ENCODE results near the gene GRHL1. TPM values are rescaled to one million over a fixed set of nuclear protein-coding genes. Genes with fewer than 3 reads are reported as not detected.

The GRHL1 gene
- total RNA-seq, 1 experiment from 2014 or later = 2.5 TPM

DNA sequence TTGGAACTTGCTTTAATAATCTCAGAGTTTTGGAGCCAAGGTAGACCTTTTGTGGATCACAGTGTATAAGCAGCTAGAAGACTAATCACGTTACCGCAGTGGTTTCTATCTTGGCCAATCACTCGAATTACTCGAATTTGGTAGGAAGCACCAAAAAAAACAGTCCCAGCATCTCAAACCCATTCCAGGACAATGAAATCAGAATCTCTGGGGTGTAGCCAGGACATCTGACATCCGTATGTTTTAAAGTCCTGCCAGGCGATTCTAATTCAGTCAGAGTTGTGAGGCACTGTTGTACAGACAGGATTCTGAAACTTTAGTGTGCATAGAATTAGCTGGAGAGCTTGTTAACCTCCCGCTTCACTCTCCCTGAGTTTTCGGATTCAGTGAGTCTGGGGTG, 30.8 kb downstream of the GRHL1 start:
- Histone ChIP-seq H3K27me3 (ENCODE audit: insufficient read depth, low read length) (no peaks in the 10 kb centered on the region), H3K79me2 (ENCODE audit: insufficient read depth, low read length) (no peaks in the 10 kb centered on the region), H3K9ac (ENCODE audit: extremely low read depth, insufficient read length, low read length) (no peak overlapping the region), H3K4me2 (ENCODE audit: insufficient read depth, insufficient read length, low read length) (no peak overlapping the region), H2BK120ac (ENCODE audit: low read depth, low read length, poor library complexity, severe bottlenecking) (no peak overlapping the region), H2AK5ac (ENCODE audit: insufficient read length, low read length) (no peak overlapping the region), H3K9me3 (ENCODE audit: control insufficient read depth, low read depth, low read length) (no peaks in the 10 kb centered on the region), H4K91ac (ENCODE audit: insufficient read length, low read depth, low read length) (no peak overlapping the region), H3K18ac (ENCODE audit: insufficient read length, low read depth, low read length) (no peak overlapping the region), H3T11ph (ENCODE audit: low read length) (no peak overlapping the region), H2BK20ac (ENCODE audit: low read depth, low read length, poor library complexity, severe bottlenecking) (no peak overlapping the region), H4K5ac (ENCODE audit: insufficient read length, low read depth, low read length) (no peak overlapping the region), H3K27ac (ENCODE audit: insufficient read length, low read depth, low read length) (no peak overlapping the region), H2BK5ac (ENCODE audit: insufficient read length, low read length) (no peak overlapping the region), H4K20me1 (ENCODE audit: control insufficient read depth, insufficient read depth, insufficient read length) (no peaks in the 10 kb centered on the region), H4K8ac (replicated peaks; ENCODE audit: insufficient read length, low read depth, low read length) (no peak overlapping the region), H2AFZ (ENCODE audit: low read length) (no peak overlapping the region), H3K79me1 (ENCODE audit: insufficient read depth, low read depth, low read length, poor library complexity, severe bottlenecking) (no peaks in the 10 kb centered on the region), H2BK15ac (ENCODE audit: low read depth, low read length) (no peak overlapping the region), H3K56ac (ENCODE audit: insufficient read length, low read depth, low read length) (no peak overlapping the region), H3K14ac (ENCODE audit: insufficient read depth, low read length) (no peak overlapping the region), H2BK12ac (ENCODE audit: insufficient read length, low read depth, low read length) (no peak overlapping the region), H3K23me2 (ENCODE audit: insufficient read length, low read depth, low read length, poor library complexity, severe bottlenecking) (no peaks in the 10 kb centered on the region), H3K23ac (ENCODE audit: insufficient read length, low read depth, low read length) (no peak overlapping the region), H3K4ac (ENCODE audit: low read depth, low read length) (no peak overlapping the region), H3K4me1 (ENCODE audit: insufficient read depth, low read length) (no peaks in the 10 kb centered on the region)
- H3K9me3 Mint-ChIP-seq = no peaks in the 10 kb centered on the region
- no peaks in the 10 kb centered on the region for H3K4me1 Mint-ChIP-seq
- H3K27me3 Mint-ChIP-seq (ENCODE audit: low read depth) = no peaks in the 10 kb centered on the region; the same call in 1 of the 2 replicates
- TF ChIP-seq, protein P1, sequence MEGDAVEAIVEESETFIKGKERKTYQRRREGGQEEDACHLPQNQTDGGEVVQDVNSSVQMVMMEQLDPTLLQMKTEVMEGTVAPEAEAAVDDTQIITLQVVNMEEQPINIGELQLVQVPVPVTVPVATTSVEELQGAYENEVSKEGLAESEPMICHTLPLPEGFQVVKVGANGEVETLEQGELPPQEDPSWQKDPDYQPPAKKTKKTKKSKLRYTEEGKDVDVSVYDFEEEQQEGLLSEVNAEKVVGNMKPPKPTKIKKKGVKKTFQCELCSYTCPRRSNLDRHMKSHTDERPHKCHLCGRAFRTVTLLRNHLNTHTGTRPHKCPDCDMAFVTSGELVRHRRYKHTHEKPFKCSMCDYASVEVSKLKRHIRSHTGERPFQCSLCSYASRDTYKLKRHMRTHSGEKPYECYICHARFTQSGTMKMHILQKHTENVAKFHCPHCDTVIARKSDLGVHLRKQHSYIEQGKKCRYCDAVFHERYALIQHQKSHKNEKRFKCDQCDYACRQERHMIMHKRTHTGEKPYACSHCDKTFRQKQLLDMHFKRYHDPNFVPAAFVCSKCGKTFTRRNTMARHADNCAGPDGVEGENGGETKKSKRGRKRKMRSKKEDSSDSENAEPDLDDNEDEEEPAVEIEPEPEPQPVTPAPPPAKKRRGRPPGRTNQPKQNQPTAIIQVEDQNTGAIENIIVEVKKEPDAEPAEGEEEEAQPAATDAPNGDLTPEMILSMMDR (conservative IDR thresholded peaks at IDR 0.05) = no peak
- no peaks in the 10 kb centered on the region; a peak in 2 of 7 replicates for H3K36me3 Mint-ChIP-seq (ENCODE audit: insufficient read depth in 1 of 3, low read depth in 3 of 3)
- H3K27ac Mint-ChIP-seq = no peak overlapping the region
- WGBS (ENCODE audit: extremely low coverage, insufficient read length, low lambda C conversion rate) = no CpG with 5 or more reads among the region's 8 CpGs
- no peak overlapping the region for H3K4me3 Mint-ChIP-seq
- no peak for DNase-seq
